Choroid plexus epithelial cell (primary cell): ENCODE results near the gene GLOD4.
"Not testable (repeated sequence)": the region's sequence is repeated elsewhere in the genome, so short reads cannot be mapped to it uniquely, and the experiment has no call there.

Experiments
- DNase-seq: peaks from one replicate; pipeline ENCODE4 v3.0.0-alpha.2; 2010; ENCODE audit warnings: low read depth
- H3K4me3 ChIP-seq: 2 replicates; pipeline ENCODE4 v1.5.1; 2011; ENCODE audit warnings: low read depth, mild to moderate bottlenecking, control low read depth, low read length, moderate library complexity
- TF ChIP-seq, protein P1 (sequence below): conservative IDR thresholded peaks from 2 replicates; pipeline ENCODE4 v1.5.1; 2011; ENCODE audit warnings: low read depth, mild to moderate bottlenecking, control low read depth, inconsistent platforms, low read length, moderate library complexity

Gene GLOD4

GRCh38 chr17:807523-808294 is 25.6 kb upstream of the GLOD4 start:
- DNase-seq = no peak
- TF ChIP-seq, protein P1, sequence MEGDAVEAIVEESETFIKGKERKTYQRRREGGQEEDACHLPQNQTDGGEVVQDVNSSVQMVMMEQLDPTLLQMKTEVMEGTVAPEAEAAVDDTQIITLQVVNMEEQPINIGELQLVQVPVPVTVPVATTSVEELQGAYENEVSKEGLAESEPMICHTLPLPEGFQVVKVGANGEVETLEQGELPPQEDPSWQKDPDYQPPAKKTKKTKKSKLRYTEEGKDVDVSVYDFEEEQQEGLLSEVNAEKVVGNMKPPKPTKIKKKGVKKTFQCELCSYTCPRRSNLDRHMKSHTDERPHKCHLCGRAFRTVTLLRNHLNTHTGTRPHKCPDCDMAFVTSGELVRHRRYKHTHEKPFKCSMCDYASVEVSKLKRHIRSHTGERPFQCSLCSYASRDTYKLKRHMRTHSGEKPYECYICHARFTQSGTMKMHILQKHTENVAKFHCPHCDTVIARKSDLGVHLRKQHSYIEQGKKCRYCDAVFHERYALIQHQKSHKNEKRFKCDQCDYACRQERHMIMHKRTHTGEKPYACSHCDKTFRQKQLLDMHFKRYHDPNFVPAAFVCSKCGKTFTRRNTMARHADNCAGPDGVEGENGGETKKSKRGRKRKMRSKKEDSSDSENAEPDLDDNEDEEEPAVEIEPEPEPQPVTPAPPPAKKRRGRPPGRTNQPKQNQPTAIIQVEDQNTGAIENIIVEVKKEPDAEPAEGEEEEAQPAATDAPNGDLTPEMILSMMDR = no peak
- no peak overlapping the region for H3K4me3 ChIP-seq

DNA sequence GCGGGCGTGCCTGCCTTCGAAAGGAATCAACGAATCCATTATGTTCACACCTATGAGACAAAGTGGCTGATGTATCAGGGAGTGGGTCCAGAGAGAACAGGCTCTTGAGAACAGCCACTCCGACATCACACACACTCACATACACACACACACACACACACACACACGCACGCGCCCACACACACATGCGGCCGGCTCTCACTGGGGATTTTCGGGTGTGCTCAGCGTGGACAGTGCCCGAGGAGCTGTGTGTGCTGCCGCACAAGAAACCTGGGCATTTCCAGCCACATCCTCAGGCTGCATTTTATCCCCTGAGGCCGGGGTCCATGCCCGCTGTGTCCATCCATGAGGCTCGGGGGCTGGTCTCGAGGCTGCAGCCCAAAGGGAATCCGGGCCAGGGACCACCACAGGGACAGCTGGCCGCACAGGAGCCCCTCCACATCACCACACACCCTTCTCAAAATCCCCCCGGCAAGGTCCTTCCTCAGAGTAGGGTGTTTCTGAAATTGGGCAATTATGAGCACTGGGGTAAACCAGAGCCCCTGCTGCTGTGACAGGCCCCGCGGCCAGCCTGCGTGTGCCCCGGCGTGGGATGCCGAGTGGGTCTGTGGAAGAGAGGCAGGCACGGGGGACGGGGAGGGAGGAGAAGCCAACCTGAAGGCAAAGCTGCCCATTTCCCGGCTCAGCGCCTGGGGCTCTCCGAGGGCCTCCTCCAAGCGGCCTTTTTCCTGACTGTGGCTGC is 24.9 kb upstream of the GLOD4 start:
- H3K4me3 ChIP-seq = no peak overlapping the region
- DNase-seq = no peak
- TF ChIP-seq, protein P1 = no peak

DNA sequence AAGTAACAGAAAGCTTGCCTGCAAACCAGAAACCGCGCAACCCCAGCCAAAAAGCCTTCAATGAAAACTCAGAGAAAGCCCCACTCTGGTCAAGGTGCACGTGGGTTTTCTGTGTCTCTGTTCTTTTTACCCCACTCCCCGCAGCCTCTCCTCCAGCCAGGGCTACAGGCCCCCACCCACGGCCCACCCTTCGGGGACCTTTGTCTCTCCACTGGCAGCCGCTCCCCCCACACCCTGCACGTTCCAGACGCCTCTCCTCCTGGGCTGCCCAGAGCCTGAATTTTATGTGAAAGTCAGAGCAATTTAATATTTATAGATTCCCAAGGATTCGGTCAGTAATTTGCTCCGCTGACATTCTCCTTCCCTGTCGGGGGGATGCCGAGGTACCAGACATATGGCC is 24.3 kb upstream of the GLOD4 start:
- no peak for DNase-seq
- TF ChIP-seq, protein P1 = no peak
- no peak overlapping the region for H3K4me3 ChIP-seq

DNA sequence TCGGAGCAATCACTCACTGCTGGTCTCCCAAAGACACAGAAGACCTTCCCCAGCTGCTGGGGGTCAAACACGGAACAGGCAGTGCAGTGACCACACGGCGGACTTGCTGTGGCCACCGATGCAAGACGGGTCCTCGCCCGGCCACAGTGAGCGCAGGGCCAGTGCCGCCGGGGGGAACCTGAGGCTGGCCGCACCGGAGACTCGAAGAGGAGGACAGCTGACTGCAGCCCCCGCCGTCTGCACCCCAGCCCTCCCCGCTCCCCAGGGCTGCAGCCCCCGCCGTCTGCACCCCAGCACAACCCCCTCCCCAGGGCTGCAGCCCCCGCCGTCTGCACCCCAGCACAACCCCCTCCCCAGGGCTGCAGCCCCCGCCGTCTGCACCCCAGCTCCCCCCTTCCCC is 23.8 kb upstream of the GLOD4 start:
- not testable (repeated sequence) for DNase-seq, H3K4me3 ChIP-seq

DNA sequence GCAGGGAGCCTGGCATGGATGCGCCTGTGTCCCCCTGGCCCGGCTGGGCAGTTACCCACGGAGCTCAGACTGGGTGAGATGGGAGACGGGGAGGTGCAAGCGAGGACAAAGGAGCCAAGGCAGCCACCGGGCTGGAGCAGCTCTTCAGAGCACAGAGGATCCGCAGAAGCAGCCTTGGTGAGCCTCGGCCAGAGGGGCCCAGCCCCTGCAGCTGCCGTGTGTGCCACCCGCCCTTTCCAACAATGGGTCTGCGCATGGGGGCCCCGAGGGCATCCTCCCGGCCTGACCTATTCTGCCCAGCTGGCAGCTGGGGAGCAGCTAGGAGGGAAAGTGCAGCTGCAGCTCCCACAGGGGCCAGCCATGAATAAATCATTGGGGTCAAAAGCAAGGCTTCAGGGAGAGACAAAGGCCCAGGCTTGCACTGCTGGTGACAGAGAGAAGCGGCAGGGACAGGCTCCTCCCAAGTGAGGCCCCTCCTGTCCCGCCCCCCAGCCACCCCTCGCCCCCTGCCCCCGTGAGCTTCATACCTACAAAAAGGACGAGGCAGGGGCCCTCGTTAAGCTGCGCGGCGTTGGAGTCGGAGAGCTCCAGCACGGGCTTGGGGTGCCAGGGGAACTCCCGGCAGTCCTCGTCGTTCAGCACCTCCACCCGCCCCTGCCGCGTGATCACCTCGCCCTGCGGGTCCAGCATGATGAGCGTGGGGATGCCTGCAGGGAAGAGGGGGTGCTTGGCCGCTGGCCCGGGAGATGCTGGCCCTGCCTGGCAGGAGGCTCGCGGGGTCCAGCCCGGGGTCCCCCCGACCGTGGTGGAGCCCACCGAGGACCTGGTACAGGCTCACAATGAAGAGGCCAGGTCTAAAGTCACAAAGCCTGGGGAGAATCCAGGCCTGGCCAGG is 22.7 kb upstream of the GLOD4 start:
- no peak for DNase-seq
- TF ChIP-seq, protein P1 = no peak
- H3K4me3 ChIP-seq = no peak overlapping the region

DNA sequence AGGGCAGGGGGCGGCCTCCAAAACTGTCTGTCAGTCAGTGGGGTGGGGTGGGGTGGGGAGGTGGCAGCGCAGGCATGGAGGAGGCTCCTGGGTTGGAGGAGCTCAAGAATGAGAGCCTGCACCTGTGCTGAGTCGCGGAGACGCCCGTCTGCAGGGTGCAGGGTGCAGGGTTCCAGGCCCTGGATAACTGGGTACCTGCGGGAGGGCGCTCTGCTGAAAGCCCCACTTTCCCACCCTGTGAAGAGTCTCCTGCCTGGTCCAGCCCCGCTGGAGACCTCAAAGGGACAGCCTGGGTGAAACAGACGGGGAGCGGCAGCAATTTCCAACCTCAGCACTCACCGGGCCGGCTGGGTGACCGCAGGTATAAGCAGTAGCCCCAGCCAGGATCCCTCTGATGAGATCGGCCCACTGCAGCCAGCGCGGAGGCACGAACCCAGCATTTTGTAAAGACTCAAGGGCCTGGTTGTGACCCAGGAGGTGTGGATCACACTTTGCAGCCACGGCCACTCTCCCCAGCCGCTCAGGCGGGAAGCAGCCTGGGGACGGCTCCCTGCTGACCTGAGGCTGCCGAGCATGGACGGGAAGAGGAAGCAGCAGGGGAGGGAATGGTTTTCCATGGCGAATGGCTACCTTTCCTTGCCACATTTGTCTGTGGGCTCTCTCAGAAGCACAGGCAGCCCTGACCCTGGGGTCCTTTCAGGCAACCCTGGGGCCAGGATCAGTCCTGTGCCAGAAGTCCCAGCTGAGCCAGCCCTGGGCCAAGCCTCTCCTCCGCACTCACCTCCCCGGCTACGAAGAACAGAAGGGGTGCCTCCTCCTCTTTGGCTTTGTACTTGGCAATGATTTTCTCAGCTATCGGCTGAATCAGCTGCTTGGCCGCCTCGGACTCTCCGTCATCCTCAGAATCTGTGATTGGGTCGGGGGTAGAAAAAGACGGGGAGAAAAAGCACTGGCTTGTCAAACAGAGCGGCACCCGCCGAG is 21.1 kb upstream of the GLOD4 start:
- TF ChIP-seq, protein P1 = no peak
- DNase-seq = no peak
- no peak overlapping the region for H3K4me3 ChIP-seq
